Naive thymus-derived CD4-positive, alpha-beta T cell (primary cell): Measurements from ENCODE around the gene GRB10. TPM values are rescaled to one million over a fixed set of nuclear protein-coding genes. Genes with fewer than 3 reads are reported as not detected.

Source experiments
- ATAC-seq: fragments of 150-1000 bp; cut with Tn5 transposase; 2 replicates; pipeline ENCODE4 v1.10.0; 2021; ENCODE audit warnings: mild to moderate bottlenecking, moderate library complexity
- CTCF ChIA-PET: fragments of 350-600 bp; sonication (Branson Sonifier 250); formaldehyde crosslinking; loops from one replicate; lab custom pipeline; 2021; ENCODE audit warnings: antibody characterized with exemption; lab: Charles Lee
- POLR2A ChIA-PET: fragments of 350-600 bp; sonication (Branson Sonifier 250); formaldehyde crosslinking; loops from one replicate; lab custom pipeline; 2021; ENCODE audit warnings: antibody characterized with exemption, inconsistent platforms; lab: Charles Lee
- DNase-seq, 9 donors: peaks; one replicate each; pipeline versions ENCODE4 v3.0.0 to v3.0.0-alpha.2; 2020 to 2022; ENCODE audit warnings: mixed read lengths in 1 of 9
- H3K27ac ChIP-seq: one replicate; pipeline ENCODE4 v1.7.0; 2013; ENCODE audit warnings: mild to moderate bottlenecking, low read depth, low read length, moderate library complexity
- H3K27me3 ChIP-seq, 2 donors: one replicate each; pipeline ENCODE4 v1.7.0; 2013; ENCODE audit warnings: low read length in 2 of 2, mild to moderate bottlenecking in 2 of 2, moderate library complexity in 2 of 2; ENCODE audit not compliant: control insufficient read depth in 2 of 2, insufficient read depth in 2 of 2
- H3K36me3 ChIP-seq, 3 experiments: 1 replicate in 2 of 3; 2 replicates in 1 of 3; pipeline ENCODE4 v1.7.0; 2013; ENCODE audit warnings: low read length in 3 of 3, mild to moderate bottlenecking in 3 of 3, moderate library complexity in 1 of 3; ENCODE audit not compliant: insufficient read depth in 3 of 3, control insufficient read depth in 2 of 3
- H3K4me1 ChIP-seq, 2 donors: one replicate each; pipeline ENCODE4 v1.7.0; 2013; ENCODE audit warnings: low read length in 2 of 2, mild to moderate bottlenecking in 2 of 2, moderate library complexity in 1 of 2; ENCODE audit not compliant: control insufficient read depth in 2 of 2, insufficient read depth in 2 of 2
- H3K4me3 ChIP-seq: 2 replicates; pipeline ENCODE4 v1.7.0; 2013; ENCODE audit warnings: mild to moderate bottlenecking, low read length
- H3K9me3 ChIP-seq, 3 experiments: 1 replicate in 2 of 3; 2 replicates in 1 of 3; pipeline ENCODE4 v1.7.0; 2013; ENCODE audit warnings: low read length in 3 of 3; ENCODE audit not compliant: control insufficient read depth in 2 of 3
- H3K27ac Mint-ChIP-seq, 9 donors: one replicate each; pipeline ENCODE4 v1.8.0; 2020 to 2022; ENCODE audit warnings: mixed read lengths in 9 of 9, mild to moderate bottlenecking in 8 of 9, moderate library complexity in 5 of 9, inconsistent platforms in 2 of 9
- H3K27me3 Mint-ChIP-seq, 5 donors: one replicate each; pipeline ENCODE4 v1.8.0; 2021 to 2022; ENCODE audit warnings: mixed read lengths in 5 of 5, mild to moderate bottlenecking in 1 of 5
- H3K36me3 Mint-ChIP-seq, 5 donors: one replicate each; pipeline ENCODE4 v1.8.0; 2020 to 2022; ENCODE audit warnings: mixed read lengths in 5 of 5, mild to moderate bottlenecking in 3 of 5, inconsistent platforms in 1 of 5
- H3K4me1 Mint-ChIP-seq, 7 donors: one replicate each; pipeline ENCODE4 v1.8.0; 2020 to 2022; ENCODE audit warnings: mixed read lengths in 7 of 7, mild to moderate bottlenecking in 3 of 7, inconsistent platforms in 1 of 7
- H3K4me3 Mint-ChIP-seq, 10 donors: one replicate each; pipeline ENCODE4 v1.8.0; 2020 to 2022; ENCODE audit warnings: mild to moderate bottlenecking in 10 of 10, mixed read lengths in 10 of 10, moderate library complexity in 6 of 10, inconsistent platforms in 2 of 10
- H3K9me3 Mint-ChIP-seq, 11 donors: one replicate each; pipeline ENCODE4 v1.8.0; 2020 to 2022; ENCODE audit warnings: mixed read lengths in 11 of 11, mild to moderate bottlenecking in 4 of 11, inconsistent platforms in 1 of 11, moderate library complexity in 1 of 11
- intact Hi-C, 2 donors: fragments of 100-400 bp; cut with micrococcal nuclease; formaldehyde crosslinking; loops; one replicate each; pipeline ENCODE4 v1.15.1; 2023
- polyA plus RNA-seq, 2 donors: library from polyadenylated mRNA; unstranded; fragments of 300-500 nt; fragmentation: Illumina TruSeq; gene quantifications; one replicate each; pipeline ENCODE4 v1.2.3, GENCODE V29; 2021
- total RNA-seq, 6 experiments: library from RNA in 5 of 6; stranded (reverse) in 5 of 6; gene quantifications; 1 replicate in 5 of 6; 2 replicates in 1 of 6; pipeline ENCODE4 v1.2.3 and lab custom pipeline; 2021 to 2026

Gene GRB10
- total RNA-seq (10 to 100 TPM in 1 of 5 experiments, 1 to 10 TPM in 4; 3.4 to 10.6 (median 7.2) TPM), polyA plus RNA-seq (1 to 10 TPM; 2.6 to 4.7 TPM), total RNA-seq (lab: John Stamatoyannopoulos, UW) (9.7 reads per million, percentile 35 among the genes with 10 or more reads in this experiment)

- CTCF ChIA-PET, result no interaction called here
- H3K4me1 Mint-ChIP-seq, result peaks cover 6 to 41% (median 26%) of the 10 kb centered on the region in 7 donors
- DNase-seq (peak in 3 of 9 donors; percentile 13 to 18 (median 16)), ATAC-seq (peak; percentile 61)
- POLR2A ChIA-PET, result no interaction called here
- H3K4me3 Mint-ChIP-seq, result peak within 1 kb of the TSS; percentile 65 to 89 (median 84)
- Histone ChIP-seq H3K4me1 (peaks cover 0 to 9% of the 10 kb centered on the region in 2 donors), H3K4me3 (peak within 1 kb of the TSS; percentile 48), H3K36me3 (no peaks in the 10 kb centered on the region), H3K27ac (no peak within 1 kb of the TSS), H3K27me3 (no peaks in the 10 kb centered on the region), H3K9me3 (no peaks in the 10 kb centered on the region)
- peak within 1 kb of the TSS in 8 of 9 donors; percentile 67 to 95 (median 82) for H3K27ac Mint-ChIP-seq
- H3K36me3 Mint-ChIP-seq, result peaks cover 0 to 6% (median 2%) of the 10 kb centered on the region in 5 donors
- intact Hi-C loops, result loop anchor here in 1 of 2 donors (5.0 kb wide), 2 partner anchors 170 to 380 kb away; no protein-coding TSS in a partner anchor
- H3K27me3 Mint-ChIP-seq, result peaks cover 15 to 51% (median 24%) of the 10 kb centered on the region in 5 donors
- peaks cover 0 to 11% (median 2%) of the 10 kb centered on the region in 11 donors for H3K9me3 Mint-ChIP-seq
Measured at GRCh38 chr7:50782375-50783208, at the start of gene GRB10. GRB10 (minus strand) TSS chr7:50782896; CDS start chr7:50732322, 50,574 bp downstream.

GRCh38 chr7:50828801-50829200, 46.1 kb upstream of the GRB10 start:
- H3K27me3 Mint-ChIP-seq, result peaks cover 0 to 33% (median 7%) of the 10 kb centered on the region in 5 donors
- CTCF ChIA-PET, result no interaction called here
- peaks cover 0 to 2% (median 0%) of the 10 kb centered on the region in 11 donors for H3K9me3 Mint-ChIP-seq
- H3K36me3 Mint-ChIP-seq, result peaks cover 0 to 4% (median 0%) of the 10 kb centered on the region in 5 donors
- no peaks in the 10 kb centered on the region for H3K9me3 ChIP-seq
- intact Hi-C loops, result no loop called here
- peaks cover 0 to 45% (median 0%) of the 10 kb centered on the region in 7 donors for H3K4me1 Mint-ChIP-seq
- no peaks in the 10 kb centered on the region for H3K36me3 ChIP-seq
- DNase-seq, result no peak
- H3K27ac Mint-ChIP-seq, result no peak overlapping the region
- H3K27me3 ChIP-seq, result no peaks in the 10 kb centered on the region
- H3K27ac ChIP-seq, result no peak overlapping the region
- H3K4me3 Mint-ChIP-seq, result no peak overlapping the region
- POLR2A ChIA-PET, result no interaction called here
- no peak for ATAC-seq
- H3K4me1 ChIP-seq, result no peaks in the 10 kb centered on the region
- H3K4me3 ChIP-seq, result no peak overlapping the region

- H3K27ac ChIP-seq, result no peak overlapping the region
- DNase-seq (no peak), ATAC-seq (no peak)
- no peaks in the 10 kb centered on the region for H3K9me3 ChIP-seq
- intact Hi-C loops, result no loop called here
- peaks cover 0 to 26% (median 6%) of the 10 kb centered on the region in 5 donors for H3K27me3 Mint-ChIP-seq
- peaks cover 0 to 2% (median 0%) of the 10 kb centered on the region in 11 donors for H3K9me3 Mint-ChIP-seq
- H3K4me3 Mint-ChIP-seq, result no peak overlapping the region
- no peak overlapping the region for H3K4me3 ChIP-seq
- H3K27ac Mint-ChIP-seq, result no peak overlapping the region
- H3K4me1 ChIP-seq, result no peaks in the 10 kb centered on the region
- POLR2A ChIA-PET, result no interaction called here
- peaks cover 0 to 38% (median 0%) of the 10 kb centered on the region in 7 donors for H3K4me1 Mint-ChIP-seq
- CTCF ChIA-PET, result no interaction called here
- peaks cover 0 to 4% (median 0%) of the 10 kb centered on the region in 5 donors for H3K36me3 Mint-ChIP-seq
- no peaks in the 10 kb centered on the region for H3K27me3 ChIP-seq
- no peaks in the 10 kb centered on the region for H3K36me3 ChIP-seq
Measured at GRCh38 chr7:50828116-50828515, 45.4 kb upstream of the GRB10 start.

GRCh38 chr7:50827281-50827680, 44.6 kb upstream of the GRB10 start:
- H3K4me3 Mint-ChIP-seq, result no peak overlapping the region
- POLR2A ChIA-PET, result no interaction called here
- no peaks in the 10 kb centered on the region for H3K36me3 ChIP-seq
- H3K4me1 Mint-ChIP-seq, result peaks cover 0 to 30% (median 0%) of the 10 kb centered on the region in 7 donors
- intact Hi-C loops, result no loop called here
- H3K27ac ChIP-seq, result no peak overlapping the region
- peaks cover 0 to 4% (median 0%) of the 10 kb centered on the region in 5 donors for H3K36me3 Mint-ChIP-seq
- H3K27me3 ChIP-seq, result no peaks in the 10 kb centered on the region
- H3K4me1 ChIP-seq, result no peaks in the 10 kb centered on the region
- no peak overlapping the region for H3K4me3 ChIP-seq
- no peak overlapping the region for H3K27ac Mint-ChIP-seq
- peaks cover 0 to 2% (median 0%) of the 10 kb centered on the region in 11 donors for H3K9me3 Mint-ChIP-seq
- peaks cover 0 to 20% (median 3%) of the 10 kb centered on the region in 5 donors for H3K27me3 Mint-ChIP-seq
- no peak for ATAC-seq
- CTCF ChIA-PET, result no interaction called here
- H3K9me3 ChIP-seq, result no peaks in the 10 kb centered on the region
- no peak for DNase-seq

GRCh38 chr7:50826371-50827172, 43.9 kb upstream of the GRB10 start:
- Mint-ChIP-seq H3K27me3 (peaks cover 0 to 16% (median 0%) of the 10 kb centered on the region in 5 donors), H3K4me3 (peak overlapping the region in 1 of 10 donors; percentile 63), H3K36me3 (peaks cover 0 to 4% (median 0%) of the 10 kb centered on the region in 5 donors), H3K4me1 (peaks cover 0 to 25% (median 0%) of the 10 kb centered on the region in 7 donors), H3K27ac (peak overlapping the region in 1 of 9 donors; percentile 39), H3K9me3 (peaks cover 0 to 2% (median 0%) of the 10 kb centered on the region in 11 donors)
- ATAC-seq (peak; percentile 61), DNase-seq (peak in 1 of 9 donors; percentile 39)
- Histone ChIP-seq H3K27me3 (no peaks in the 10 kb centered on the region), H3K4me3 (no peak overlapping the region), H3K9me3 (no peaks in the 10 kb centered on the region), H3K4me1 (no peaks in the 10 kb centered on the region), H3K36me3 (no peaks in the 10 kb centered on the region), H3K27ac (no peak overlapping the region)
- intact Hi-C loops, result no loop called here
- ChIA-PET CTCF (no interaction called here), POLR2A (no interaction called here)

- intact Hi-C loops, result no loop called here
- ChIA-PET CTCF (no interaction called here), POLR2A (no interaction called here)
- no peak for DNase-seq
- no peak overlapping the region for H3K4me3 ChIP-seq
- no peaks in the 10 kb centered on the region for H3K9me3 ChIP-seq
- H3K27me3 ChIP-seq, result no peaks in the 10 kb centered on the region
- H3K4me1 ChIP-seq, result no peaks in the 10 kb centered on the region
- H3K36me3 ChIP-seq, result no peaks in the 10 kb centered on the region
- no peak overlapping the region for H3K27ac ChIP-seq
- no peaks in the 10 kb centered on the region for H3K9me3 Mint-ChIP-seq
- peaks cover 0 to 2% (median 0%) of the 10 kb centered on the region in 5 donors for H3K36me3 Mint-ChIP-seq
- no peak overlapping the region for H3K27ac Mint-ChIP-seq
- no peak overlapping the region for H3K4me3 Mint-ChIP-seq
- peaks cover 0 to 21% (median 0%) of the 10 kb centered on the region in 7 donors for H3K4me1 Mint-ChIP-seq
- ATAC-seq, result no peak
- peaks cover 0 to 18% (median 0%) of the 10 kb centered on the region in 5 donors for H3K27me3 Mint-ChIP-seq
Measured at GRCh38 chr7:50825465-50825864, 42.8 kb upstream of the GRB10 start.
